ENCODE measurements around the gene COL23A1.
"Not testable (repeated sequence)": the region's sequence is repeated elsewhere in the genome, so short reads cannot be mapped to it uniquely, and the experiment has no call there.

COL23A1 gene

DNA sequence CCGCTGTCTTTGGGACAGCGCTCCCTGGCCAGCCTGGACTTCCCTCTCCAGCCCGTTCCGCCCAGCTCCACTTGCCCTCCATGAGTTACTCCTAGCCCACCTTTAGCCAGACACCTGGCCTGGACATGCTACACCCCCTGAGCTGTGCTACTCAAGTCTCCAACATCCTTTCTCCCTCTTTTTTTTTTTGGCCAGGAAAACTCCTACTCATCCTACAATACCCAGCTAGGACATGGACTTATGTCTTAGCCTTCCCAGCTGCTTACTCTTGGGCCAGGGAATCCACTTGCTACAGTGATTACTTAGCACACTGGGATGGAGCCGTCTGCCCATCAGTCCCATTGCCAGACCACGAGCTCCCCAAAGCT is 264.9 kb downstream of the COL23A1 start:
- no peak for DNase-seq (ENCODE audit: low read depth in 2 of 2)

DNA sequence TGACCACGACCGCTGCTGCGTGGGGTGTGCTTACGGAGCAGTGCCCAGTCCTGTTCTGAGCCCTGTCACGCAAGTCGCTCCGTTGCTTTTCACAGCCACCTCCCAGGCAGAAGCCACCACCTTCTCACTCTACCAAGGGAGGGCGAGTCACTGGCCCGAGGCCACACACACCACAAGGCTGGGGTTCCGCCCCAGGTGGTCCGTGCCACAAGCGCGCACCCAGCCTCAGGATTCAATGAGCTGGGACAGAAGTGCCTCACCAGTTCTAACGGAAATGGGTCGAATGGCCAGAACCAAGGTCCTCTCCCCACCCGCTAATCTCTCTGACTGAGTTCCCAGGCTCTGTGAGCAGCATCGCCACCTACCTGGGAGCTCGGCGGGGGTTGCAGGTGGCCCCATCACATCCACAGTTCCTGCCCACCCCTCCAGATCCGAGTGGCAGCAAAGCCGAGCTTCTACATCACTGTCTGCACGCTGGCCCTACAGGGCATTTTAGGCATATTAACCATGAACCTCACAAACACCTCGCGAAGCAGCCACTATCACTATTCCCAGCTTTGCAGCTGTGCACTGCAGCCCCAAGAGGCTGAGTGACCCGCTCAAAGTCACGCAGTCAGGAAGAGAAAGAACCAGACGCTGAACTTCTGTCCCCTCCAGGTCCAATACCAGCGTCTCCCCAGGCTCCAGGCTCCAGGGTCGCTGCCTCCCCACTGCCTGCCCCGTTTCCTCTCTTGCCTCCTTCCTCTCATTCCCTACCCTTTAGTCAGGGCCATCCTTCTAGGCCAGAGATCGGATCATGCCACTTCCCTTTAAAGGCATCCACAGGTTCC is 265.5 kb downstream of the COL23A1 start:
- no peak for DNase-seq (ENCODE audit: low read depth in 2 of 2)

DNA sequence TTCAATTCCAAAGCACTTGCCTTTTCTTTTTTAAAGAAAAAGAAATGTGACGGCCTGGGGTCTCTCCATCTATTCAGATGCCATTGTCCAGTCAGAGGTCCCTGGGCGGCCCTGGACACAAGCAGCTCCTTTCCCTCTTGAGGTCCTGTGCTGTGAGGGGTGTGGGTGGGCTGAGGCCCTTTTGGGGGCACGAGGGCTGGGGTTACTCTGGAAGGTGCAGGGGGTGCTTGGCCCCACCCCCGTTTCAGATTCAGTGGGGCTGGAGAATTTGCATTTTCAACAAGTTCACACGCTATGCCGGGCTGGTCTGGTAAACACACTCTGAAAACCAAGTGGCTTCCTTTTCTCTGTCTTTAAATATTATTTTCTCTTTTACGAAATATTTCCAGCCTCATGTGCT is 266.2 kb downstream of the COL23A1 start:
- DNase-seq (ENCODE audit: low read depth in 2 of 2) = no peak

DNA sequence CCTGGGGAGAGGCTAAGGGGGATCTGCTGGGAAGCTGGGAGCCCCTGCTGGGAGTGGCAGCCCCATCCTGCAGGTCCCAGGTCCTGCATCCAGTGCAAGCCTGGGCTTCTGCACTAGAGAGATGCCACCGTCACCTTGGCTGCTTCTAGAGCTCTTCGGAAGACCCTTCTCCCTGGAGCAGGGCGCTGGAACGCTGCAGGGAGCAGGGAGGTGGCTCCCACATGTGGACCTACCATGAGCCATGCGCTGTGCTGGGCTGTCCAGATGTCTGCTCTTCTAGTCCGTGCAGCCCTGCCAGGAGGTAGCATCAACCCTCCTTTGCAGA is 266.7 kb downstream of the COL23A1 start:
- DNase-seq (ENCODE audit: low read depth in 2 of 2) = no peak

DNA sequence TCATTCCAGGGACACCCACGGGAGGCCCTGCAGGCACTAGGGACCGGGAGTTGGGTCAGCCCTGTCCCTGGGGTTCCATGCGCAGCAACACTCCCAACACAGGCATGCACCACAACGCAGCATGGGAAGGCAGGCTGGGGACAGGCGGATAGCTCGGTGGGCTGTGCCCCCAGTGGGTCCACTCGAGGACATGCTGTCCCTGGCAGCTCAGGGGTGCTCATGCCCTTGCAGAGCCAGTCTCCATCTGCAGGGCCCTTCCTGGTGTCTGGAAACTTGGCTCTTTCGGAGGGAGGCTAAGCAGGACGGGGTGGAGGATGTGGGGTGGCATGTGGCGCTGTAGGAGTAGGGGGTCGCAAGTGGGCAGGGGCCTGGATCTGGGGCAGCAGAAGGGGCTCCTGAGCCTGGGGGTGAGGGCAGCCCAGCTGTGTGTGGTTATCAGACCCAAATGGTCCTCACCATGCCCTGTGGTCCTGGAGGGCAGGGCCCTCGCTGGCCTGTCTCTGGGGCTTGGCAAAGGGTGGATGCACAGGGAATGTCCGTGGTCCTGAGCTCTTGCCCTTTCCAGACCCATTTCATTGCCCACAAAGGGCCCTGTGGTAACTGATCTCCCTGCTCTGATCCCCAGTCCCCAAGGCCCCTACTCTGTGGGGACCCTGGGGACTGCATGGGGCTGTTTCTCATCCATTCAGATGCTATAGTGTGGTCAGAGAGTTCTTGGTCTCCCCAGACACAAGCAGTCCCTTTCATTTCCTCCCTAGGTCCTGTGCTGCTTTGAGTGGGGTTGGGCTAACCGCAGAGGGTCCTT is 267.3 kb downstream of the COL23A1 start:
- no peak for DNase-seq (ENCODE audit: low read depth in 2 of 2)

DNA sequence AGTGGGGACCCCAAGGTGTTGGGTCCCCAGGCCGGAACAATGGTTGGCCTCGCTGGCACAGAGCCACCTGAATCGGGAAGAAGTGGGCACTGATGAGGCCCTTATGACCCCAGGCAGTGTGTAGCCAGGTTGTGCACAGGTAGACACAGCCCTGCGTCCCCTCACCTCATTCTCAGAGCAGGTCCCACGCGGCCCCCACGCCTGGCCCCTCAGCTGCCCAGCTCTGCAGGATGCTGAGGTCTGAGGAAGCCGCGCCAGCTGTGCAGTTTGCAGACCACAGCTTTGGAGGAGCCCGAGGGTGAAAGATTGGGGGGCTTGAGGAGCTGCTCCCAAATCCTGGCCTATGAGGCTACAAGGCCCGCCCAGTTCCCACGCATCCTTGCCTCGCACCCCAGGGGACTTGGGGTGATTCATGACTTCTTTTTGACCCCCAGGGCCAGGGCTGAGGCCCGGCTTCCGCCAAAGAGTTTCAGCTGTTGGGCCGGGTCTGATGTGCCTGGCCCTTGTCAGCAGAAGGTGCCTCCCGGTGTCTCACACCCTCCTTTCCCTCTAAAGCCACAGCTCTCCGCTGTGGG is 269.8 kb downstream of the COL23A1 start:
- DNase-seq (ENCODE audit: low read depth in 2 of 2) = no peak

DNA sequence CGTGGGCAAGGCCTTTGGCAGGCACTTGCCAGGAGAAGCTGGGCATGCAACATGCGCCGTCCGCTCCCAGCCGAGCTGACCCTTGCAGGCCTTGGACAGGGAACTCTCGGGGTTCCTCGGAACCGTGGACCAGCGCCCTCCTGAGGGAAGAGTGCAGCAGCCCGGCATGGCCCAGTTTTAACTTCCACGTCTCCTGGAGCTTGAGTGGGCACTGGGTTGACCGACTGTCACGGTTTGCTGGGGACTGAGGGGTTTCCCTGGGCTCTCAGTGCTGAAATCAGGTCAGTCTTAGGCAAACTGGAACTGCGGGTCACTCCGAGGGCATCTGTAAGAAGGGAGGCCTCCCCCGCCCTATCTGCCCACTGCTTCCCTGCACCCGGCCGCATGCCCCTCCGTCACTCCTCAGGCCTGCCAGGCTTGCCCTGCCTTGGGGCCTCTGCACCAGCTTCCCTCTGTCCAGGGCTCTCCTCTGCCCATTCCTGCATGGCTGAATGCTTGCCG is 270.6 kb downstream of the COL23A1 start:
- no peak for DNase-seq (ENCODE audit: low read depth in 2 of 2)

DNA sequence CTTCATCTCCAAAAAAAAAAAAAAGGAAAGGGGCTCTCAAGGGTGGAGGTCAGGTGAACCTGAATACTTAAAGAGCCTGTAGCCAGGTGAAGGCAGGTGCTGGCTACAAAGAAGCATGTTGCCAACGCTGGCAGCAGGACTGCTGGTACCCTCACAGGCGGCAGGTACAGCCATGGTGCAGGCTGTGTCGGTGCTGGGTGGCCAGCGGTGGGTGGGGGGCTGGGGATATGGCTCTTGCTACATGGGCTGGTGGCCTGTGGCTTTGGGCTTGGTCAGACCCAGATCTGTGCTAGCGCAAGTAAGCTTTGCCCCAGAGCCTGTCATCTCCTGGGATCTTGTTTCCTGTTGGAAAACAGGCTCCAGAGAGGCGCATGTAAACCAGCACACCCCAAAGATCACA is 271.3 kb downstream of the COL23A1 start:
- DNase-seq (ENCODE audit: low read depth in 2 of 2) = no peak

DNA sequence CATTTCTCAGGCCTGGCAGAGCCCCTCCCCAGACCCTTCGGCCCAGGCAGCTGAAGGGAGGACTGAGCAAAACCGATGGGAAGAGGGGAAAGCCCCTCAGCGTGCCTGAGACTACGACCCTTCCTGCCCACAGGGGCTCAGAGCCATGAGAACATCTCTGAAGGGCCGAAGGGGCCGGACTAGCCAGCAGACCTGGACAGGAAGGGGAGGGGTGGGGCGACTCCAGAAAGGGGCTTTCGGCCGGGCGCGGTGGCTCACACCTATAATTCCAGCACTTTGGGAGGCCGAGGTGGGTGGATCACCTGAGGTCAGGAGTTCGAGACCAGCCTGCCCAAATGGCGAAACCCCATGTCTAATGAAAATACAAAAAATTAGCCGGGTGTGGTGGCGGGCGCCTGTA is 271.8 kb downstream of the COL23A1 start:
- no peak for DNase-seq (ENCODE audit: low read depth in 2 of 2)

DNA sequence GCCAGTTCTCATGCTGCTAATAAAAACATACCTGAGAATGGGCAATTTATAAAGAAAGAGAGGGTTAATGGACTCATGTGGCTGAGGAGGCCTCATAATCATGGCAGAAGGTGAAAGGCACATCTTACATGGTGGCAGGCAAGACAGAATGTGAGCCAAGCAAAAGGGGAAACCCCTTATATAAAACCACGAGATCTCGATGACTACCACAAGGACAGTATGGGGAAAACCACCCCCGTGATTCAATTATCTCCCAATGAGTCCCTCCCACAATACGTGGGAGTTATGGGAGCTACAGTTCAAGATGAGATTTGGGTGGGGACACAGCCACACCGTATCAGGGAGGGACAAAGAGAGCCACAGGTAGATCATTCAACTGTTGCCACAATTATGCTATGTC is 272.5 kb downstream of the COL23A1 start:
- not testable (repeated sequence) for DNase-seq (ENCODE audit: low read depth in 2 of 2)

DNA sequence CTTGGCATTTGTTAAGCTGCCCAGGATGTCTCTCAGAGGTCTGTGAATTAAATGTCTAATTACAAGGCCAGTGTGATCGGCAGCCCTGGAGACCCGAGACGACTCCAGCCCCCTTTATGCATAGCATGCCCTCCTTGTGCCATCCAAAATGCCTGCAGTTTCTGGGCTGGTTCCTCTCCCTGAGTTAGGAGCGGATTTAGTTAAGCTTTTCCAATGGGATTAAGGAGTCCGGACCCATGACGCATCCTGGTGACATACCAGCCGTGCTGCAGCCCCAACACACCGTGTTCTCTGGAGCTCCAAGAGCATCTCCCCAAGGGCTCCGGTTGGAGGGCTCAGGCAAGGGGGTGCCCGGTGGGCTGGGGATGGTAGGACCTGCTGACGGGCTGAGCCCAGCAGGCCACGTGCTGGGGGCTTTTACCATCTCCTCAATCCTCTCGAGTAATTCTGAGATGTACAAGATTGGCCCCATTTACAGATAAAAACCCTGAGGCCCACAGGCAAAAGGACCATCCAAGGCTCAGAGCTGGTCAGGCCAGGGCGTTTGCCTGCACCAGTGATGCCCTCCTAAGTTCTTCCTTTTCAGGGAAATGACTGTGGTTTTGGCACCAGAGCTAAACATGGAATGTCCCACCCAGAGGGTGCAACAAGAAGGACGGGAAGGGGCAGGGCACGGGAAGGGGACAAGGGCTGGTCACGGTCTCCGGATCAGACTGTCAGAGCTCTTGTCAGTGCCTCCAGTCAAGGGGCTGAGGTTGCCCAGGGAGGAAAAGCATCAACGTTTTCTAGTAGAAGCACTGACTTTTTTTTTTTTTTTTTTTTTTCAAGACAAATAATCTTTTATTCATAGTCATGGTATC is 275.0 kb downstream of the COL23A1 start:
- no peak for DNase-seq (ENCODE audit: low read depth in 2 of 2)

DNA sequence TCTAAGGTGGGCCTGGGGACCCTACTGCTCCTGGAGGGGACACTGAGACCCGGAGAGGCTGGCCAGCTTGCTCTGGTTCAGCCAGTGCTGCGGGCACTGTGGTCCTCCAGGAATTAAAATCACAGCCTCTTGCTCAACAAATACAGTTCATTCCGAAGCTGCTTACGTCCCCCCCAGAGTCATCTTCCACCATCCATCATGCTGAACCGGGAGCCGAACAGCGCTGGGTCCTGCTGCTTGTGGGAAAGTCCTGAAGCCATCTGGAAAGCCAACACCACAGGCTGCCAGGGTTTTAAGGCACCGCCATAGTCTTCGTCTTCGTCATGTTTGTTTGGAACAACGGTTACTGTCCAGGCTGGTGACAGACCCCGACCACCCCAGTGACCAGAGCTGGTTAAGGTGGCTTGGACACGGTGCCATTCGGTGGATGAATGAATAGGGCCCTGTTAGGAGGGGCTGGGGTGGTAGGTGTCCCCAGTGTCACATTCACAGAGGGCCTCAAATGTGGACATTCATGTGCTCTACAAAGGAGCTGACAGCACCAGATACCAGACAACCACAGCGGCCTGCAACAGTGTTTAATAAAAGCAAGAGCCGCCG is 276.0 kb downstream of the COL23A1 start:
- DNase-seq (ENCODE audit: low read depth in 2 of 2) = no peak

DNA sequence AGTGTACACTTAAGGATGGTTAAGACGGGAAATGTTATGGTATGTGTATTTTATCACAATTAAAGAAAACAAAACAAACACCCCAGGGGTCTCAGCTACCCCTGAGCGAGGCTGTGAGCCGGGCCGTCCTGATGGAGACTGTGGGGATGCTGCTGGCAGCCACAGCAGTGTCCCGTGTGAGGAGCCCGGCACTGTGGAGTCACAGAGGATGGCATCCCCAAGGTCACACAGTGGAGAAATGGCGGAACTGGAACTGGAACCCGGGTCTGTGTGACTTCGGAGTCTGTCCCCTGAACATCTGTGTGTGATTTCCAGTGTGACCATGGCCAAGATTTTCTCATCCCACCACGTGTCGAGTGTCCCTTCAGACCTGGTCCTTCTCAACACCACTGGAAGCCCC is 276.9 kb downstream of the COL23A1 start:
- DNase-seq (ENCODE audit: low read depth in 2 of 2) = no peak

DNA sequence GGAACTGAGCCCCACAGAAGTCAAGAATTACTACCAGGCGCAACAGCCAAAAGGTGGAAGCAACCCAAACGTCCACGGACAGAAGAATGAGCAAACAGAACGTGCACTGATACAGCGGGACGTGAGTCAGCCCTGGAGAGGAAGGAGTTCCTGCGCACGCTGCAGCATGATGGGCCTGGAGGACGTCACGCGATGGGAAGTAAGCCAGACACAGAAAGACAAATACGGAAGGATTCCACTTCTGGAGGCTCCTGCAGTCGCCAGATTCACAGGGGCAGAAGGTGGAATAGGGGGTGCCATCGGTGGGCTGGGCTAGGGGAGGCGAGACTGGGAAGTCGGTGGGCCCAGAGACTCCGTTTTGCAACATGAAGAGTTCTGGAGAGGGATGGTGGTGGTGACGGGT is 277.3 kb downstream of the COL23A1 start:
- DNase-seq (ENCODE audit: low read depth in 2 of 2) = no peak

DNA sequence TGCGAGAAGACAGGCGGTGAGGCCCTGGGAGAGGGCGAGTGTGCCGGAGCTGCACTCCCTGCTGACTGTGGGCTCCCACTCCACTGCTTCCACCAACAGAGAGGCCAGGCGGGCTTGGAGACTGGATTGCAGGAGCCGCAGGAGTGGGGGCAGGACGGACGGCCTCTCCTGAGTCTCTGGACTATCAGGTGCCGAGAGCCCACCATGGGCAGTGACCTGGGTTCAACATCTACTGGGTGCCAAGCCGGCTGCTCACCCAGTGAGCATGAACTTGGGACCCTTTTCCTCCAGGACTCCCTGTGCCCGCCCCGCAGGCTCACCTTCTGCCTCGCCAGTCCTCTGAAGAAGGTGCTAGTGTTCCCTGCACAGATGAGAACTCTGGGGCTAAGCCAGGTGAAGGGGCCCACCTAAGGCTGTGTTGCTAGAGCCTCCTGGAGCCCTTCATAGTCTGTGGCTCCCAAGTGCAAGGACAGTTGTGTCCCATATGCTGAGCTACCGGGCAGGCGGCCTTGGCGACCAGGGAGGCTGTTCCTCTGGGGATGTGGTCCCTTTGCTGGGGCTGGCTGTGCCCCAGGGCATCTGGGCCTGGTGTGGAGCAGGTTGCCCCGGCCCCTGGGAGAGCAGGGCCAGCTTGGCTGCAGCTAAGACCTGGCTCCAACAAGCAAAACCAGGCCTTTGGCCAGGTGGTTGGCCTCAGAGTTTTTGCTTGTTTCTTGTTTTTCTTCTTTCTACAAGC is 279.9 kb downstream of the COL23A1 start:
- DNase-seq (ENCODE audit: low read depth in 2 of 2) = no peak

DNA sequence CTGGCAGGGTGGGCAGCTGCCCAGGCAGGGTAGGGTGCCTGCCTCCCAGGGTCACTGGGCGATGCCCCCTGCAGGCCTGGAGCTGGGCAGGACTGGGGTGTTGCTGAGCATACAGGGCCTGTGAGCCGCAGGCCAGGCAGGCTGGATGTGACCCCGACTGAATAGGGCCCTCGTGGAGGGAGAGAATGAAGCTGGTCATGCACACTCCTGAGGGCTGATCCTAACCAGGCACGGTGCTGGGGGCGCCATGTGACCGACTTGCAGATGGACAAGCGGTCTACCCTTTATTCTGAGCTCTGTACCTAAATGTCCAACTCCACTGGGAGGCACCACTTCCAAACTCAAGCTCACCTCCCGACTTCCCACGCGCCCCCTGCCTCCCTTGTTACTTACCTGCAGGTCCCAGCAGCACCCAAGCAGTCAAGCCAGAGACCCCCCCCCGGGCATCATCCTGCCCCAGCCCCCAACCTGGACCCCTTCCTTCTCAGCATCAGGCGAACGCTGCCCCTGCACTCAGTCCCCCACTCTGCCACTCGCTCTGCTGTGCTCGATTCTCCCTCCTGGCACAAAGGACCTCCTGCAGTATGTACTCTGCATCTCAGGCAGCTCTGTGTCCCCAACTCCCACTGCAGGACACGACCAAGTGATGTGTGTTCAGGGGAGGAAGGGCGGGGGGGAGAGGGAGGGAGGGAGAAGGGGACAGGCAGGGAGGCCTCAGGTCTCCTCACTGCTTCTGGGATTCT is 280.8 kb downstream of the COL23A1 start:
- DNase-seq (ENCODE audit: low read depth in 2 of 2) = no peak

DNA sequence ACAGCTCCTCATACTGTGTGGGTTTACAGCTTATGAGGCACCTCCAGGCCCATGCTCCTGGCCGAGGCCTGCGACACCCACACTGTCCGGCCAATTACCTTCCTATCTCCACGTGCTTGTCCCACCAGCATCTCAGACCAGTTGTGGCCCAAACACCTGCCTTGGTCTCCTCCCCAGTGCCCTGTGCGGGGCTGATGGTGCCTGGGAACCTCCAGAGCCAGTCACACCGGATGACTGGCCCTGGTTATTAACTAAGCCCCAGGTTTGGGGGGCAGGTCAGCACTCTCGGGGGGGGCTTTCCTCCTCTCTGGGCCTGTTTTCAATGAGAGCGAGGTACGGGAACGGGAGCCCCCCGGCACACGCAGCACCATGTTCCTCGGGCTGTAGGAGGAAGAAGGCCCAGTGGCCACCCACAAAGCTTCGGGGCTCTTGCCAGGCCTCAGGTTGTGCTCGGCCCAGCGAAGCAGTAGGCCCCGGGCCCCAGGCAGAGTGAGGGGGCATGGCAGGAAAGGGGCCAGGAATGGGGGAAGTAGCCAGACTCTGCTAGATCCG is 281.6 kb downstream of the COL23A1 start:
- no peak for DNase-seq (ENCODE audit: low read depth in 2 of 2)

DNA sequence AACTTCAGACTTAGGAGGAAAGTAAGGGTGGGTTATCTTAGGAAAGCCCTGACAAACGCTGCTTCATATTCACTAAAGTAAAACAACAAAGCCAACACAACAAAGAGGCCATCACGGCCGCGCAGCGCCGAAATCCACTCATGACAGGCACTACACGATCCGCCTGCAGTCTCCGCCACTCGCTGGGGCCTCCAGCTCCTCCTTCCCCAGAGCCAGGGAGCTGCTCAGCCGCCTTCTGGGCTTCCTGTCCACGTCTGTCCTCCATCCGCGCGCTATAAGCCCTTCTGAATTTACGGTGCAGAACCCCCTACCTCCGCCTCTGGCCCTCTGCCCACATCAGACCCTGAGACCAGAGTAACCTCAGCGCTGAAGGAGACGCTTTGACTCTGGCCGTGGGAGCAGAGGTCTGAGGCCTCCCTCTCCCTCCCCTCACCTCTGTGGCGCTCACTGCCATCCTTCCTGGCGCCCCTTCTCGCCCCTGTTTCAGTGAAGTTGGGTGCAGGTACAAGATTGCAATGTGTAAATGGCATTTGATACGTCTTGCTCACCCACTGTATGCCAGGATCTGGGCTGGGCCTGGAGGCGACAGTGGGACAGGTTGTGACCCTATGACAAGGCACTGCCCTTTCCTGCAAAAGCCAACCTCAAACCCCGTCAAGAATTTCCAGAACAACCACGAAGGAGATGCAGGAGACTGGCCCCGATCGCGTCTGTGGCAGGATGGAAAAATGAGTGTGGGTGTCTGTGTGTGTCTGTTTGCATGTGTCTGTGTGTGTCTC is 282.7 kb downstream of the COL23A1 start:
- DNase-seq (ENCODE audit: low read depth in 2 of 2) = no peak
